ENCODE data around the gene GJC2. TPM values are rescaled to one million over a fixed set of nuclear protein-coding genes. Genes with fewer than 3 reads are reported as not detected.

GJC2 gene
- total RNA-seq, 4 donors from 2014 or later, result 0.88 to 0.94 TPM; not detected in 2

DNA sequence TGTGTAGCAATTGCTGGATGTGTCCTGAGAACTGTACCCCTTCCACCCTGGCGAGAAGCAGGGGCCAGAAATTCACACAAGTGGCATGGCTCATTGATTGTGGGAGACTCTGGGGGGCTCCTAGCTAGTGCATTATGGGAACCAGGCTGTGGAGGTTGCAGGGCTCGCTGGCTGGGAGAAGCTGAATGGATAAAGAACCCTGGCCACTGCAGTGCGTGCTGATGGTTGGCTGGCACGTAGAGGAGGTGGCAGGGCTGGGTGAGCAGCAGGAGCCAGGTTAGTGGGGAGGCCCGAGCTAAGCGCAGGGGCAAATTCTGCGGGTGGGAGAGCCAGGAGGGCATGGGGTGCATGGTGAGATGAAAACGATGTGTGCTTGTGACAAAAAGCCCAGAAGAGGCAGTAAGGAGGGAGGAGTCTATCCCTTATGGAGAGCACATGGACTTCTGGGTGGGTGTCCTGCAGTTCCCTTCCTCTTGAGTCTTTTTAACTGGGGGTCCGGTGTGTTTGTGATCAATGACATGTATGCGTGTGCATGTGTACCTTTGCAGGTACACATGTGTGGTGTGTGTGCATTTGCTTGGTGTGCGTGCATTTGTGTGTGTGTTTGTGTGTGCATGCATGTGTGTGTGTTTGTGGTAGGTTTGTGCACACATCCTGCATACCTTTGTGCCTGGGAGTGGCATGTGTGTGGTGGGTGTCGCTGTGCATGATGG is 6.1 kb upstream of the GJC2 start:
- TF ChIP-seq POLR2A (IDR thresholded peaks at IDR 0.05), result no peak
- no peak for TF ChIP-seq CTCF (IDR thresholded peaks at IDR 0.05)
- Histone ChIP-seq H3K27ac (no peak overlapping the region), H3K36me3 (peaks cover 0 to 35% (median 0%) of the 10 kb centered on the region in 3 donors), H3K4me1 (peaks cover 3 to 39% (median 24%) of the 10 kb centered on the region in 4 donors), H3K4me3 (no peak overlapping the region), H3K27me3 (no peaks in the 10 kb centered on the region), H3K9me3 (no peaks in the 10 kb centered on the region)
- DNase-seq, result no peak

- no peak overlapping the region for H3K4me3 ChIP-seq
- TF ChIP-seq POLR2A (IDR thresholded peaks at IDR 0.05) (no peak), CTCF (IDR thresholded peaks at IDR 0.05) (no peak)
- peaks cover 3 to 47% (median 24%) of the 10 kb centered on the region in 4 donors for H3K4me1 ChIP-seq
- no peak overlapping the region for H3K27ac ChIP-seq
- H3K36me3 ChIP-seq, result peaks cover 0 to 40% (median 0%) of the 10 kb centered on the region in 3 donors
- H3K9me3 ChIP-seq, result no peaks in the 10 kb centered on the region
- DNase-seq, result peak in 1 of 3 donors; percentile 37
- no peaks in the 10 kb centered on the region for H3K27me3 ChIP-seq
Observed at GRCh38 chr1:228144193-228144992, 5.3 kb upstream of the GJC2 start.

DNA sequence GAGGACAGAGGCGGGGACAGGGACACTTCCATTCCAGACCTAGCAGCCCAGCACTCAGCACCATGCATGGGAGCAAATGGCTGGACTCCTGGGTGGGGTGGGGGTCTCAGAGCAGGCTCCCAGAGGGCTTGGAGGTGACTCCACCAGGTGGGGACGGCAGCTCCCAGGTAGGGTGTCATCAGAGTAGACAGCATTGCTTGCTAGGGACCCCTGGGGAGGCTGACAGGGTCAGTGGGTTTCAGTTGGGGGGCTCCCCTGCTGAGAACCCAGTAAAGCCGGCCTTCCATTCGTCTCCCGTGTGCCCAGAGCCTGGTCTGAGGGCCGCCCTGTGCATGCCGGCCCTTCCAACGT is 4.8 kb upstream of the GJC2 start:
- DNase-seq, result peak in 1 of 3 donors; percentile 40
- Histone ChIP-seq H3K4me3 (no peak overlapping the region), H3K27ac (no peak overlapping the region), H3K36me3 (peaks cover 0 to 40% (median 0%) of the 10 kb centered on the region in 3 donors), H3K4me1 (peaks cover 3 to 53% (median 24%) of the 10 kb centered on the region in 4 donors), H3K27me3 (no peaks in the 10 kb centered on the region), H3K9me3 (no peaks in the 10 kb centered on the region)
- TF ChIP-seq CTCF (IDR thresholded peaks at IDR 0.05) (no peak), POLR2A (IDR thresholded peaks at IDR 0.05) (no peak)

DNA sequence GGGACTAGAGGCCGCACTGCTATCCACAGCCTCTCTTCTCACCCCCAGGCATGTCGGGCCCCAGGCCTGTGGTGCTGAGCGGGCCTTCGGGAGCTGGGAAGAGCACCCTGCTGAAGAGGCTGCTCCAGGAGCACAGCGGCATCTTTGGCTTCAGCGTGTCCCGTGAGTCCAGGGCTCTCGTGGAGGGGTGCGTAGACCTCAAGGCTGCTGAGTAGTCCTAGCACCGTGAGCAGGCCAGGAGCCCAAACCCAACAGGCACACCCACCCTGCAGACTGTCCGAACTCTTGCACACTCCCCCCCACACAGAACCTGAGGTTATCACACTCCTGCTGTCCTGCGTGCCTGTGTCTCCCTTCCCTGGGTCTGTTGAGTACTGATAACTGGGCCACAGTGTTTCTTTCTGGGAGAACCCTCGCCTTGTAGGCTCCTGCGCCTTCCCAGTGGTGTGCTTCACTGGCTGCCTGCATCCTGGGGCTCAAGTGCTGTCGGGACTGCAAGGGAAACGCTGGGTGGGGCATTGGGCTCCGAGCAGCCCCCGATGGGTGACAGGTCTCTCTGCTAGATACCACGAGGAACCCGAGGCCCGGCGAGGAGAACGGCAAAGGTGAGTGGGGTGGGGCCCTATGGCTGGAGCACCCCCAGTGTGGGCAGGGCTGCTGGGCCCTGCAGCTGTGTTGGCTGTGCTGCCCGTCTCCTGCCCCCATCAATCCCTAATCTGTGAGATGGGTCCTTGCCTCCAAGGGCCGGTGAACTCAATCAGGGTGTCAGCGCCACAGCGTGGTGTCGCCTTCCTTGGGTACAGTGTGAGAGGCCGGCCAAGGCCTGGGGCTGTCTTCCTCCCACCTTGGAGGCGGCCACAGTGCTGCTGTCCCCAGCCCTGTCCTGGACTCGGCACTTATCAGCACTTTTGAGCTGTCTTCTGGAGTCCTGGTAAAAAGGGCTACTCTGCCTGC is 4.0 kb upstream of the GJC2 start:
- TF ChIP-seq CTCF (IDR thresholded peaks at IDR 0.05), result no peak
- H3K9me3 ChIP-seq, result no peaks in the 10 kb centered on the region
- peaks cover 3 to 60% (median 23%) of the 10 kb centered on the region in 4 donors for H3K4me1 ChIP-seq
- H3K4me3 ChIP-seq, result no peak overlapping the region
- H3K27ac ChIP-seq, result no peak overlapping the region
- no peaks in the 10 kb centered on the region for H3K27me3 ChIP-seq
- H3K36me3 ChIP-seq, result peaks cover 0 to 40% (median 0%) of the 10 kb centered on the region in 3 donors
- peak in 2 of 3 donors; percentile 31 to 44 for DNase-seq

All from Peyer's patch (tissue), 4 donors.